Body of pancreas (tissue), 4 donors: ENCODE results near the gene FEM1B.

Experiments used
- POLR2A ChIP-seq, 3 donors: fragments of 450-650 bp; IDR thresholded peaks; one replicate each; pipeline ENCODE4 v1.6.1; 2016; ENCODE audit warnings: antibody characterized with exemption in 3 of 3, mild to moderate bottlenecking in 2 of 3
- TF ChIP-seq, protein P1 (sequence below), 7 experiments: fragments of 450-650 bp in 4 of 7; fragments of 200-600 bp in 3 of 7; sonication (generic) in 3 of 7; IDR thresholded peaks; one replicate each; pipeline ENCODE4 v1.5.1; 2016 to 2019; ENCODE audit warnings: antibody characterized with exemption in 7 of 7

DNA sequence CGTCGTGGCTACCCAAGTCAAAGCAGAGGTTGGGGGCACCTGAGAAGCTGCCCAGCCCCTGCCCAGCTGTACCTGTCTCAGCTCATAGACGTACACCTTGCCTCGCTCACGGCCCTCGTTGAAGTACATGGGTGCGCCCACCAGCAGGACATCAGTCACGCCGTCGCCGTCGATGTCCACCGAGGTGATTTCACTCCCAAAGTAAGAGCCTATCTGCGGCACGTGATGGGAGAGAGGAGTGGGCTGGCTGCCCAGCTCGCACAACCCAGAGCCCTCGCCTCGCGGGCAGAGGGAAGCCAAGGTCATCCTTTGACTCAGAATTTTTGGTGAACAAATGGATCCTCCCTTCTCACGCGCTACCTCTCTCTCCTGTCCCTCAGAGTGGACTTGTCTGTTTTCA, 54.7 kb downstream of the FEM1B start:
- TF ChIP-seq, protein P1, sequence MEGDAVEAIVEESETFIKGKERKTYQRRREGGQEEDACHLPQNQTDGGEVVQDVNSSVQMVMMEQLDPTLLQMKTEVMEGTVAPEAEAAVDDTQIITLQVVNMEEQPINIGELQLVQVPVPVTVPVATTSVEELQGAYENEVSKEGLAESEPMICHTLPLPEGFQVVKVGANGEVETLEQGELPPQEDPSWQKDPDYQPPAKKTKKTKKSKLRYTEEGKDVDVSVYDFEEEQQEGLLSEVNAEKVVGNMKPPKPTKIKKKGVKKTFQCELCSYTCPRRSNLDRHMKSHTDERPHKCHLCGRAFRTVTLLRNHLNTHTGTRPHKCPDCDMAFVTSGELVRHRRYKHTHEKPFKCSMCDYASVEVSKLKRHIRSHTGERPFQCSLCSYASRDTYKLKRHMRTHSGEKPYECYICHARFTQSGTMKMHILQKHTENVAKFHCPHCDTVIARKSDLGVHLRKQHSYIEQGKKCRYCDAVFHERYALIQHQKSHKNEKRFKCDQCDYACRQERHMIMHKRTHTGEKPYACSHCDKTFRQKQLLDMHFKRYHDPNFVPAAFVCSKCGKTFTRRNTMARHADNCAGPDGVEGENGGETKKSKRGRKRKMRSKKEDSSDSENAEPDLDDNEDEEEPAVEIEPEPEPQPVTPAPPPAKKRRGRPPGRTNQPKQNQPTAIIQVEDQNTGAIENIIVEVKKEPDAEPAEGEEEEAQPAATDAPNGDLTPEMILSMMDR (IDR thresholded peaks at IDR 0.05), result no peak
- TF ChIP-seq POLR2A (IDR thresholded peaks at IDR 0.05), result no peak
